Small intestine (tissue), 7 donors: Measurements from ENCODE around the gene MXI1. TPM values are rescaled to one million over a fixed set of nuclear protein-coding genes. Genes with fewer than 3 reads are reported as not detected.

Experiments used
- DNase-seq, 2 donors: peaks; one replicate each; pipeline versions ENCODE4 v3.0.0 to v3.0.0-alpha.2; 2013
- FAIRE-seq: peaks from 2 replicates; lab custom pipeline; 2012; peaks lifted over from hg19 to GRCh38; lab: Jason Lieb, UNC
- H3K27ac ChIP-seq, 3 donors: one replicate each; pipeline ENCODE4 v1.5.1; 2013; ENCODE audit warnings: low read length in 2 of 3, mild to moderate bottlenecking in 2 of 3, control low read depth in 1 of 3, inconsistent platforms in 1 of 3, low read depth in 1 of 3, moderate library complexity in 1 of 3
- H3K27me3 ChIP-seq, 3 donors: one replicate each; pipeline ENCODE4 v1.6.1; 2013; ENCODE audit warnings: low read length in 3 of 3, inconsistent platforms in 1 of 3; ENCODE audit not compliant: control insufficient read depth in 3 of 3, insufficient read depth in 3 of 3
- H3K36me3 ChIP-seq, 3 donors: one replicate each; pipeline ENCODE4 v1.6.1; 2013; ENCODE audit warnings: low read length in 3 of 3, inconsistent platforms in 1 of 3, low read depth in 1 of 3, mild to moderate bottlenecking in 1 of 3, moderate library complexity in 1 of 3; ENCODE audit not compliant: control insufficient read depth in 3 of 3, insufficient read depth in 2 of 3
- H3K4me1 ChIP-seq, 3 donors: one replicate each; pipeline ENCODE4 v1.6.1; 2013; ENCODE audit warnings: low read length in 2 of 3, inconsistent platforms in 1 of 3, low read depth in 1 of 3, mild to moderate bottlenecking in 1 of 3, moderate library complexity in 1 of 3; ENCODE audit not compliant: control insufficient read depth in 3 of 3, insufficient read depth in 2 of 3
- H3K4me3 ChIP-seq, 3 donors: one replicate each; pipeline ENCODE4 v1.5.1; 2013; ENCODE audit warnings: low read length in 3 of 3, control low read depth in 1 of 3, inconsistent platforms in 1 of 3, low read depth in 1 of 3, mild to moderate bottlenecking in 1 of 3, moderate library complexity in 1 of 3
- H3K9me3 ChIP-seq, 2 donors: one replicate each; pipeline ENCODE4 v1.6.1; 2013; ENCODE audit warnings: low read depth in 1 of 2, low read length in 1 of 2; ENCODE audit not compliant: control insufficient read depth in 2 of 2, insufficient read depth in 1 of 2
- WGBS, 3 donors: extraction: QIAGEN DNeasy Blood & Tissue Kit; methylation state at CpG; one replicate each; pipeline ENCODE4 v1.1.7; 2013; 5-methylcytosine and 5-hydroxymethylcytosine counted together
- polyA plus RNA-seq, 4 donors: library from polyadenylated mRNA; stranded (reverse) in 3 of 4; unstranded in 1 of 4; fragments of 200-250 nt in 3 of 4; fragments of 120-200 nt in 1 of 4; gene quantifications; one replicate each; pipeline versions ENCODE4 v1.2.1 to v1.2.3, GENCODE V29; 2013
- donor health status: healthy with polysubstance abuse.
- donor health status: control.
- donor health status: control.
- donor health status: Bipolar disorder and iron deficiency.
- donor health status: healthy.

Gene MXI1
- polyA plus RNA-seq, 4 donors = 12.0 to 21.8 (median 18.0) TPM

DNA sequence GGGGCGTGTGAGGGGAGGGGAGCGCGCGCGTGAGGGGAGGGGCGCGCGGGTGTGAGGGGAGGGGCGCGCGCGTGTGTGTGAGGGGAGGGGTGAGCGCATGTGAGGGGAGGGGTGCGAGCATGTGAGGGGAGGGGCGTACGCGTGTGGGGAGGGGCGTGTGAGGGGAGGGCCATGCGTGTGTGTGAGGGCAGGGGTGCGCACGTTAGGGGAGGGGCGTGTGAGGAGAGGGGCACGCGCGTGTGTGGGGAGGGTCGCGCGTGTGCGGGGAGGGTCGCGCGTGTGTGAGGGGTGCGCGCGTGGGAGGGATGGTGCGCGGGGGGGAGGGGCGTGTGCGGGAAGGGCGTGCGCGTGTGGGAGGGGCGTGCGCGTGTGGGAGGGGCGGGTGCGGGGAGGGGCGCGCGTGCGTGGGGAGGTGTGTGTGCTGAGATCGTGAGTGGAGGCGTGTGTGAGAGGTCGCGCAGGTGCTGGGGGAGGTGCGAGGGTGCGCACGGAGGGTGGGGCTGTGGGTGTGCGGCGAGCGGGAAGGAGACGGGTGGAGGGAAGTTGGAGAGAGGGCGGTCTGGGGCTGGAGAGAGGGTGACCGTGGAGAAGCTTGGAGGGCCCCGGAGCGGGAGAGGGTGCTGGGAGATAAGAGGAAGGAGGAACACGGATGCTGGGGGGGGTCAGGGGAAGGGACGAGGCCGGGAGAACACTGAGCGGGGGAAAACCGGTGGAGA, 19.7 kb downstream of the MXI1 start:
- Histone ChIP-seq H3K4me1 (peaks cover 0 to 12% (median 5%) of the 10 kb centered on the region in 3 donors), H3K27me3 (no peaks in the 10 kb centered on the region), H3K9me3 (no peaks in the 10 kb centered on the region), H3K36me3 (peaks cover 0 to 4% (median 3%) of the 10 kb centered on the region in 3 donors), H3K27ac (peak overlapping the region; percentile 17 to 99 (median 95)), H3K4me3 (peak overlapping the region; percentile 66 to 93 (median 93))
- DNase-seq = peak; percentile 51 to 72
- 1% methylated on average over 34 to 70 of the region's 71 CpGs for WGBS, 3 donors
- FAIRE-seq = no peak

DNA sequence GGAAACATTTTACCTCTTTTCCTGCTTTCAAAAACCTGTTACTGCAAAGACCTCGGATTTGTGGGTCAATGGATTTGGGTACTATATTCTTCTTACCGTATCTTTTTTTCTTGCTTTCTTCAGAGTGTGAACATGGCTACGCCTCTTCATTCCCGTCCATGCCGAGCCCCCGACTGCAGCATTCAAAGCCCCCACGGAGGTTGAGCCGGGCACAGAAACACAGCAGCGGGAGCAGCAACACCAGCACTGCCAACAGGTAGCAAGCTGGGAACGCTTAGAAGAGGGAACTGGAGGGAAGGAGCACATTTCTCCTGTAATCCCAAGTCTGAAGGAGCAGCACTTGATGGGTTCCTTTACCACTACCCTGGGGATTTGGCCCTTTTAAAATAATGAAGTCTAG, 20.7 kb downstream of the MXI1 start:
- peaks cover 0 to 4% (median 3%) of the 10 kb centered on the region in 3 donors for H3K36me3 ChIP-seq
- DNase-seq = no peak
- no peak overlapping the region for H3K27ac ChIP-seq
- peaks cover 0 to 9% (median 3%) of the 10 kb centered on the region in 3 donors for H3K4me1 ChIP-seq
- H3K4me3 ChIP-seq = no peak overlapping the region
- H3K27me3 ChIP-seq = no peaks in the 10 kb centered on the region
- no peaks in the 10 kb centered on the region for H3K9me3 ChIP-seq
- no peak for FAIRE-seq
- WGBS, 3 donors = 84 to 90% (median 87%) methylated on average over 10 of the region's 10 CpGs

DNA sequence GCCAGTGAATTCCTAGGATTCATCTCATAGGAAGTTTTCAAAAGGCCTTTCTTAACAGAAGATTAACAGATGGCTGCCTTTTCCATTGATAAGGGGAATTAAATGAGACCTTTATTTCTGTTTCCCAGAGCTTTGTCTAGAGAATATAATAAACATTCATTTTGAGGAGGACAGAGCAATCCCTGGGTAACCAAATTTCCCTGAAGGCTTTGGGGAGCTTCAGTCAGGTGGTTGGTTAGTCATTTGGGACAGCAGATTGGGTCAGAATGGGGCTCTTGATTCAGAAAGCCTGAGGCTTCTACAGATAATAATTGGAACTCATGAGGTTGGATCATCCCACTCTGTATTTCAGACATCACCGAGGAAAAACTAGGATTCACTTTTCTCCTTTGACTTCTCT, 21.8 kb downstream of the MXI1 start:
- Histone ChIP-seq H3K4me3 (no peak overlapping the region), H3K36me3 (peaks cover 0 to 4% (median 3%) of the 10 kb centered on the region in 3 donors), H3K4me1 (peaks cover 0 to 9% (median 3%) of the 10 kb centered on the region in 3 donors), H3K27ac (no peak overlapping the region), H3K27me3 (no peaks in the 10 kb centered on the region), H3K9me3 (no peaks in the 10 kb centered on the region)
- FAIRE-seq (no peak), DNase-seq (no peak)
- WGBS, 3 donors = 83 to 100% (median 93%) methylated on average over 1 of the region's 1 CpG

DNA sequence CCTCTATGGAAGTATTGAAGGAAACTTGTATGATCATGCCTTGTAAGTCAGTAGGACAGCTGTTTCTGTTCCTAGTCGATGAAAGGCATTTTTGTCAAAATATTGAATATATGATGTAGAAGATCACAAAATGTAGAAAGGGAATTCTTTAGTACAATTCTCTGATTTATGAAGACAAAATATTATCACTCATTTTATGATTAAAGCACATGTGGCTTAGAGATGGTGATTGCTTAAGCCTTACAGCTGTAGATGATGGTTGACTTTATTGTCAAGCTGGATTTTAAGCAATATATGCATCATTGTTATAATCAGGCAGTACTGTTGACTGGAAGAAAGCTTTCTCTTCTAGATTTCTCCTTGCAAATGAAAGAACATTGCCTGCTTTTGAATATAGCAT, 26.4 kb downstream of the MXI1 start:
- DNase-seq = no peak
- FAIRE-seq = no peak
- WGBS, 3 donors = 82 to 94% (median 88%) methylated on average over 1 of the region's 1 CpG

DNA sequence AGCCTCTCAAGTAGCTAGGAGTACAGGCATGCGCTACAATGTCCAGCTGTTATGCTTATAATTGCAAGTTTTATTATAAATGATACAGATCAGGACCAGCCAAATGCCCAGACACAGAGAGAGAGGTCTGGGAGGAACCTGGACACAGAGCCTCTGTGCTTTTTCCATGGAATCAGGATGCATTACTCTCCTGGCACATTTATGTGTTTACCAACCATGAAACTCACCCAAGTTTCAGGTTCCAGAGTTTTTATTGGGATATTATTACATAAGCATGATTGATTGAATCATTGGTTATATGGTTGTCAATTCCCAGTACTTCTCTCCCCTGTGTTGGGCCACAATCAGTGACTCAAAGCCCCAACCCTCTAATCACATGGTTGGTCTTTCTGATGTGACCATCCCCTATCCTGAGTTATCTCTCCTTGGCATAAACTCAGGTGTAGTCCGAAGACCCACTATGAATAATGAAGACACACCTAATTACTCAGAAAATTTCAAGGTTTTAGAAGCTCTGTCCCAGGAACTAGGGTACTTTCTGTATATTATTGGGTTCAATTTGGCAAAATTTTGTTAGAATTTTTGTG, 30.6 kb downstream of the MXI1 start:
- DNase-seq (no peak), FAIRE-seq (no peak)
- H3K9me3 ChIP-seq = no peaks in the 10 kb centered on the region
- 88 to 96% (median 92%) methylated on average over 2 of the region's 2 CpGs for WGBS, 3 donors
- H3K27ac ChIP-seq = no peak overlapping the region
- no peaks in the 10 kb centered on the region for H3K27me3 ChIP-seq
- peaks cover 0 to 3% (median 0%) of the 10 kb centered on the region in 3 donors for H3K4me1 ChIP-seq
- no peak overlapping the region for H3K4me3 ChIP-seq
- H3K36me3 ChIP-seq = peaks cover 0 to 10% (median 2%) of the 10 kb centered on the region in 3 donors

More for the DNA sequence above, 26.4 kb downstream of the MXI1 start:
- Histone ChIP-seq H3K27ac (no peak overlapping the region), H3K4me1 (no peaks in the 10 kb centered on the region), H3K9me3 (no peaks in the 10 kb centered on the region), H3K4me3 (no peak overlapping the region), H3K36me3 (peaks cover 0 to 10% (median 4%) of the 10 kb centered on the region in 3 donors), H3K27me3 (no peaks in the 10 kb centered on the region)

DNA sequence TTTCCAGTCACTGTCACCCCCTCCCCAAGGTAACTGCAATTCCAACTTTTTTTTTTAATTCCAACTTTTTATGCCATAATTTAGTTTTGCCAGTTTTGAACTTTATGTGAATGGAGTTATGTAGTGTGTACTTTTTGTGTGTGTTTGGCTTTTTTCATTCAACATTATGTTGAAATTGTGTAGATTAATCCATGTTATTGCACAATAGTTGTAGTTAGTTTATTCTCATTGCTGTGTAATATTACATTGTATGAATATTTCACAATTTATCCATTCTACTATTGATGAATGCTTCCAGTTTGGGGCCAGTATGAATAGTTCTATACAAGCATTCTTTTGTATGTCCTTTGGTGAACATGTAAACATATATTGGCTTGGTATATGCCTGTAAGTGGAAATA, 32.5 kb downstream of the MXI1 start:
- peaks cover 0 to 10% (median 2%) of the 10 kb centered on the region in 3 donors for H3K36me3 ChIP-seq
- no peaks in the 10 kb centered on the region for H3K27me3 ChIP-seq
- no peak overlapping the region for H3K4me3 ChIP-seq
- no peak for DNase-seq
- no peaks in the 10 kb centered on the region for H3K9me3 ChIP-seq
- H3K27ac ChIP-seq = no peak overlapping the region
- FAIRE-seq = no peak
- H3K4me1 ChIP-seq = peaks cover 0 to 3% (median 0%) of the 10 kb centered on the region in 3 donors

DNA sequence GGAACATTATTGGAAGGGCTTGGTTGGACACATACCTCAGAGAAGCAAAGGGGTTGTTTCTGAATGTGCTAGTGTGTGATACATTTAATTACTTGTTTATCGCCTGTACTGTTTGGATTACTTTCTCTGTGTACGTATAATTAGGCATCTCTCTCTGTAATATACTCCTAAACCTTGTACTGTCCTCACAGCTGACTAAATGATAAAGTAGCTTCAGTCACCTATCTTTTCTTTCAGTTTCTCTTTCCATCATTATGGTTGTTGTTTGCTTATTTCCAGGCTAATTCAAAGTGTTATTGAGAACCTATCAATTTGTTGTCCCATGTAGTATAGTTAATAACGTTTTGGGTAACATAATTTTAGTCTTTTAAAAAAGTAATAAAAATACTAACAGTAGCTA, 34.0 kb downstream of the MXI1 start:
- Histone ChIP-seq H3K36me3 (peaks cover 0 to 12% (median 2%) of the 10 kb centered on the region in 3 donors), H3K9me3 (no peaks in the 10 kb centered on the region), H3K27me3 (no peaks in the 10 kb centered on the region), H3K4me1 (peaks cover 0 to 3% (median 0%) of the 10 kb centered on the region in 3 donors), H3K27ac (peak overlapping the region in 1 of 3 donors; percentile 40), H3K4me3 (no peak overlapping the region)
- DNase-seq (peak; percentile 53 to 68), FAIRE-seq (no peak)
- 10 to 38% (median 24%) methylated on average over 3 of the region's 3 CpGs for WGBS, 3 donors

DNA sequence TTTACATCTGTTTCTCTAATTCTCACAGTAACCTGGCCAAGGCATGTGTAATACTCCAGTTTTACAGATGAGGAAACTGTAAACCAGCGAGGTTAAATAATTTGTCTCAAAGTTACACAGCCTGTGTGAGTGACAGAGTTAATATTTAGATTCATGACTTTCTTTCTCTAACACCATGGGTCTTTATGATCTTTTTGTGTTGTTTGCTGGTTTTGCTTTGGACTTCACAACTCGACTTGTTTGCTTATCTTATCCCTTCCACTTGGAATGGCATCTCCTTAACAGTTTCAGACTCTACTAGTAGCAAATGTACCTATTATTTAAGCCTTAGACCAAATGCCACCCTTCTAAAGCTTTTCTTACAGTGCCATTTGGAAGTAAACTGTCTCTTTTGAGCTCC, 34.4 kb downstream of the MXI1 start:
- Histone ChIP-seq H3K4me3 (no peak overlapping the region), H3K36me3 (peaks cover 0 to 9% (median 2%) of the 10 kb centered on the region in 3 donors), H3K27me3 (no peaks in the 10 kb centered on the region), H3K27ac (peak overlapping the region in 2 of 3 donors; percentile 40 to 64), H3K4me1 (peaks cover 0 to 3% (median 0%) of the 10 kb centered on the region in 3 donors), H3K9me3 (no peaks in the 10 kb centered on the region)
- DNase-seq (peak in 1 of 2 donors; percentile 9), FAIRE-seq (no peak)
- 13 to 47% (median 28%) methylated on average over 2 of the region's 2 CpGs for WGBS, 3 donors
